ENCODE data around the gene USP40.

The USP40 gene

GRCh38 chr2:233495503-233496496 lies 70.8 kb downstream of the USP40 start:
- H3K27me3 ChIP-seq (ENCODE audit: control insufficient read depth in 1 of 2, insufficient read depth in 2 of 2, low read length in 2 of 2): no peaks in the 10 kb centered on the region
- H3K9ac ChIP-seq (ENCODE audit: low read length in 2 of 2): no peak overlapping the region
- H3K27ac ChIP-seq (ENCODE audit: low read length): no peak overlapping the region
- H3K36me3 ChIP-seq (ENCODE audit: control insufficient read depth in 2 of 2, insufficient read depth in 2 of 2, low read length in 2 of 2): peaks cover 35 to 40% of the 10 kb centered on the region in 2 donors
- H3K9me3 ChIP-seq (ENCODE audit: control insufficient read depth in 2 of 2, low read length in 2 of 2): no peaks in the 10 kb centered on the region
- H3K4me3 ChIP-seq (ENCODE audit: low read length in 2 of 2): no peak overlapping the region
- no peaks in the 10 kb centered on the region for H3K4me1 ChIP-seq (ENCODE audit: control insufficient read depth, insufficient read depth, low read length)

- H3K4me1 ChIP-seq (ENCODE audit: control insufficient read depth, insufficient read depth, low read length): peaks cover 3% of the 10 kb centered on the region
- no peaks in the 10 kb centered on the region for H3K9me3 ChIP-seq (ENCODE audit: control insufficient read depth in 2 of 2, low read length in 2 of 2)
- H3K36me3 ChIP-seq (ENCODE audit: control insufficient read depth in 2 of 2, insufficient read depth in 2 of 2, low read length in 2 of 2): peaks cover 27 to 43% of the 10 kb centered on the region in 2 donors
- no peaks in the 10 kb centered on the region for H3K27me3 ChIP-seq (ENCODE audit: control insufficient read depth in 1 of 2, insufficient read depth in 2 of 2, low read length in 2 of 2)
- no peak overlapping the region for H3K9ac ChIP-seq (ENCODE audit: low read length in 2 of 2)
- H3K27ac ChIP-seq (ENCODE audit: low read length): no peak overlapping the region
- no peak overlapping the region for H3K4me3 ChIP-seq (ENCODE audit: low read length in 2 of 2)
These were observed 73.8 kb downstream of the USP40 start for GRCh38 chr2:233492751-233493150.

DNA sequence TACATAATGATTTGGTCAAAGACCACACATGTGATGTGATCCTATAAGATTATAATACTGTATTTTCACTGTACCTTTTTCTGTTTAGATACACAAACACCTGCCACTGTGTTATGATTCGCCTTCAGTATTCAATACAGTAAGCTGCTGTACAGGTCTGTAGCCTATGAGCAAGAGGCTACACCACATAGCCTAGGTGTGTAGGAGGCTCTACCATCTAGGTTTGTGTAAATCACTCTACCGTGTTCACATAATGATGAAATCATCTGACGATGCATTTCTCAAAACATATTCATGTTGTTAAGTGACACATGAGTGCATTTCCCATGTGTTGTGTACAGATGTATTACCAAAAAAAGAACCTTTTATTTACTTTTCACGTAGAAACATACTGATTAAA lies 74.5 kb downstream of the USP40 start:
- Histone ChIP-seq H3K27ac (ENCODE audit: low read length) (no peak overlapping the region), H3K4me1 (ENCODE audit: control insufficient read depth, insufficient read depth, low read length) (peaks cover 3% of the 10 kb centered on the region), H3K27me3 (ENCODE audit: control insufficient read depth in 1 of 2, insufficient read depth in 2 of 2, low read length in 2 of 2) (no peaks in the 10 kb centered on the region), H3K36me3 (ENCODE audit: control insufficient read depth in 2 of 2, insufficient read depth in 2 of 2, low read length in 2 of 2) (peaks cover 25 to 38% of the 10 kb centered on the region in 2 donors), H3K9me3 (ENCODE audit: control insufficient read depth in 2 of 2, low read length in 2 of 2) (no peaks in the 10 kb centered on the region), H3K9ac (ENCODE audit: low read length in 2 of 2) (no peak overlapping the region), H3K4me3 (ENCODE audit: low read length in 2 of 2) (no peak overlapping the region)

GRCh38 chr2:233491326-233491725 lies 75.3 kb downstream of the USP40 start:
- H3K27ac ChIP-seq (ENCODE audit: low read length): no peak overlapping the region

GRCh38 chr2:233490831-233491230 lies 75.8 kb downstream of the USP40 start:
- Histone ChIP-seq H3K9ac (ENCODE audit: low read length in 2 of 2) (no peak overlapping the region), H3K27ac (ENCODE audit: low read length) (no peak overlapping the region), H3K9me3 (ENCODE audit: control insufficient read depth in 2 of 2, low read length in 2 of 2) (no peaks in the 10 kb centered on the region), H3K27me3 (ENCODE audit: control insufficient read depth in 1 of 2, insufficient read depth in 2 of 2, low read length in 2 of 2) (no peaks in the 10 kb centered on the region), H3K4me3 (ENCODE audit: low read length in 2 of 2) (no peak overlapping the region), H3K36me3 (ENCODE audit: control insufficient read depth in 2 of 2, insufficient read depth in 2 of 2, low read length in 2 of 2) (peaks cover 24 to 42% of the 10 kb centered on the region in 2 donors), H3K4me1 (ENCODE audit: control insufficient read depth, insufficient read depth, low read length) (peaks cover 8% of the 10 kb centered on the region)

More at GRCh38 chr2:233491326-233491725, 75.3 kb downstream of the USP40 start:
- peaks cover 8% of the 10 kb centered on the region for H3K4me1 ChIP-seq (ENCODE audit: control insufficient read depth, insufficient read depth, low read length)
- no peaks in the 10 kb centered on the region for H3K27me3 ChIP-seq (ENCODE audit: control insufficient read depth in 1 of 2, insufficient read depth in 2 of 2, low read length in 2 of 2)
- no peak overlapping the region for H3K9ac ChIP-seq (ENCODE audit: low read length in 2 of 2)
- H3K4me3 ChIP-seq (ENCODE audit: low read length in 2 of 2): no peak overlapping the region
- no peaks in the 10 kb centered on the region for H3K9me3 ChIP-seq (ENCODE audit: control insufficient read depth in 2 of 2, low read length in 2 of 2)
- peaks cover 25 to 40% of the 10 kb centered on the region in 2 donors for H3K36me3 ChIP-seq (ENCODE audit: control insufficient read depth in 2 of 2, insufficient read depth in 2 of 2, low read length in 2 of 2)

DNA sequence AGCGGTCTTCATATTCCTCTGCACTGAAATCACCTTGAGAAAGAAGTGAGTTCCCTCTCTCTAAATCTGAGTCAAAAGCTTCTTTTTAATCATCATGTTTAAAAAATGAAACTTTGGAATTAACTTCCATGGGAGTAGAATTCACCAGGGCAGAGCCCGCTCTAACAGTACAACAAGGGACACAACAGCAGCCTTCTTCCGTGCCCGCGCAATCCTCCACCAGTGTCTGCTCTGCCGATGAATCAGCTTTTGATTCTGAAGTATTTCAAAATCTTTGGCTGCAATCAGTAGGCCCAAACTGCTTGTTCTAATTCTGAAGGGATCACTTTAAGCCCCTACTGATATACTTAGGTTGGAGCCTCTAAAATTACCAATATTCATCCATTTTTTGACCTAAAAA lies 76.9 kb downstream of the USP40 start:
- no peak overlapping the region for H3K4me3 ChIP-seq (ENCODE audit: low read length in 2 of 2)
- H3K4me1 ChIP-seq (ENCODE audit: control insufficient read depth, insufficient read depth, low read length): peaks cover 8% of the 10 kb centered on the region
- no peak overlapping the region for H3K9ac ChIP-seq (ENCODE audit: low read length in 2 of 2)
- H3K9me3 ChIP-seq (ENCODE audit: control insufficient read depth in 2 of 2, low read length in 2 of 2): no peaks in the 10 kb centered on the region
- H3K36me3 ChIP-seq (ENCODE audit: control insufficient read depth in 2 of 2, insufficient read depth in 2 of 2, low read length in 2 of 2): peaks cover 26 to 48% of the 10 kb centered on the region in 2 donors
- H3K27me3 ChIP-seq (ENCODE audit: control insufficient read depth in 1 of 2, insufficient read depth in 2 of 2, low read length in 2 of 2): no peaks in the 10 kb centered on the region
- H3K27ac ChIP-seq (ENCODE audit: low read length): no peak overlapping the region

DNA sequence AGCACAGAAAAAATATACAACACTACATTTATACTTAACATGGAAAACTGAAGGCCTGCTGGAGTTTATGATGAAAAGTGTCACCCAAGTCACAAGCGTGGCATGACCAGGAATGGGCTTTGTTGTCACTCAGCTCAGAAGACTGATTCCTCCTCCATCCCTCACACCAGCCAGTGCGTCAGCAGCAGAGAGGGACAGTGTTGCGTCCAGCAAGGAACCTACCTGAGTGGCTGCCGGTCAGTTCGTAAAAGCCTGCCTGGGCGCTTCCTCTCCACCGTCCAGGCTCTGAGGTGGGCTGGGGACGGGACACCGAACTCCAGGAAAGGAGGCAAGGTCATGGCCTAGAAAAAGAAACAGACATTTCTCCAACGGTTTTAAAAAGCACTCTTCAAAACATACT lies 77.4 kb downstream of the USP40 start:
- H3K27ac ChIP-seq (ENCODE audit: low read length): no peak overlapping the region
- H3K27me3 ChIP-seq (ENCODE audit: control insufficient read depth in 1 of 2, insufficient read depth in 2 of 2, low read length in 2 of 2): no peaks in the 10 kb centered on the region
- no peaks in the 10 kb centered on the region for H3K9me3 ChIP-seq (ENCODE audit: control insufficient read depth in 2 of 2, low read length in 2 of 2)
- H3K4me1 ChIP-seq (ENCODE audit: control insufficient read depth, insufficient read depth, low read length): peaks cover 8% of the 10 kb centered on the region
- no peak overlapping the region for H3K4me3 ChIP-seq (ENCODE audit: low read length in 2 of 2)
- H3K9ac ChIP-seq (ENCODE audit: low read length in 2 of 2): no peak overlapping the region
- H3K36me3 ChIP-seq (ENCODE audit: control insufficient read depth in 2 of 2, insufficient read depth in 2 of 2, low read length in 2 of 2): peaks cover 26 to 48% of the 10 kb centered on the region in 2 donors

GRCh38 chr2:233487748-233488345 lies 78.7 kb downstream of the USP40 start:
- no peaks in the 10 kb centered on the region for H3K27me3 ChIP-seq (ENCODE audit: control insufficient read depth in 1 of 2, insufficient read depth in 2 of 2, low read length in 2 of 2)
- no peak overlapping the region for H3K4me3 ChIP-seq (ENCODE audit: low read length in 2 of 2)
- no peaks in the 10 kb centered on the region for H3K9me3 ChIP-seq (ENCODE audit: control insufficient read depth in 2 of 2, low read length in 2 of 2)
- H3K27ac ChIP-seq (ENCODE audit: low read length): no peak overlapping the region
- peaks cover 8% of the 10 kb centered on the region for H3K4me1 ChIP-seq (ENCODE audit: control insufficient read depth, insufficient read depth, low read length)
- H3K36me3 ChIP-seq (ENCODE audit: control insufficient read depth in 2 of 2, insufficient read depth in 2 of 2, low read length in 2 of 2): peaks cover 19 to 51% of the 10 kb centered on the region in 2 donors
- no peak overlapping the region for H3K9ac ChIP-seq (ENCODE audit: low read length in 2 of 2)

DNA sequence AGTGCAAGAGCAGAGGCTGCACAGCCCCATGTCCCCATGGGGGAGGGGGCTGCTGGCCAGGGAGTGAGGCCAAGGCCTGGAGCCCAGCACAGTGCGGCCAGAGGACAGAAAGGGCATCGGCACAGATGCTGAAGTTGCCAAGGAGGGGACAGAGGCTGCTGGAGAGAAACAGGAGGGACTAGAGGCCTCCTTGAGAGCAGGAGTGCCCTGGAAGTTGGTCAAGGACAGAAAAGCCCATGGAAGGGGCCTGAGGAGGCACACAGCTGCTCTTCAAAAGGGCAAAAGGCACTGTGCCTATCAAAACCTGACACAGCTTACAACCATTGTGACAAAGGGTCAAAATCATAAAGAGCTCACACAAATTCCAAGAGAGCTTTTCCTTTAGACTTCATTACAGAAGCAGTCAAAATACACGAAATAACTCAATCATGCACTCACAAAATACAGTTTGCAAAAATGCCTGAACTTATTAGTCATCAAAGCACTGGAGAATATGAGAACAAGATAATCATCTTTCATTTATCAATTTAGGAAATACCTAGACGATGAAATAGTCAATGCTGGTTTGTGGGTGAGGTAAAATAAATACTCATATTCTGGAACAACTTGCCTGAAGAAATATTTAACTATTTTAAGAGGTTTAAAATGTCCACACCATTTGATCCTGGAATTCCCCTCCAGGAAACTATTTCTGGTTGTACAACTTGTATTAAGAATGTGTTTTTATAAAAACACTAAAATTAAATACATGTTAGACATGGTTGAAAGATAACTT lies 79.6 kb downstream of the USP40 start:
- Histone ChIP-seq H3K4me1 (ENCODE audit: control insufficient read depth, insufficient read depth, low read length) (peaks cover 8% of the 10 kb centered on the region), H3K9me3 (ENCODE audit: control insufficient read depth in 2 of 2, low read length in 2 of 2) (no peaks in the 10 kb centered on the region), H3K4me3 (ENCODE audit: low read length in 2 of 2) (no peak overlapping the region), H3K9ac (ENCODE audit: low read length in 2 of 2) (no peak overlapping the region), H3K27ac (ENCODE audit: low read length) (no peak overlapping the region), H3K27me3 (ENCODE audit: control insufficient read depth in 1 of 2, insufficient read depth in 2 of 2, low read length in 2 of 2) (no peaks in the 10 kb centered on the region), H3K36me3 (ENCODE audit: control insufficient read depth in 2 of 2, insufficient read depth in 2 of 2, low read length in 2 of 2) (peaks cover 13 to 46% of the 10 kb centered on the region in 2 donors)

- H3K9me3 ChIP-seq (ENCODE audit: control insufficient read depth in 2 of 2, low read length in 2 of 2): no peaks in the 10 kb centered on the region
- peaks cover 6 to 45% of the 10 kb centered on the region in 2 donors for H3K36me3 ChIP-seq (ENCODE audit: control insufficient read depth in 2 of 2, insufficient read depth in 2 of 2, low read length in 2 of 2)
- no peaks in the 10 kb centered on the region for H3K27me3 ChIP-seq (ENCODE audit: control insufficient read depth in 1 of 2, insufficient read depth in 2 of 2, low read length in 2 of 2)
- H3K9ac ChIP-seq (ENCODE audit: low read length in 2 of 2): no peak overlapping the region
- H3K4me1 ChIP-seq (ENCODE audit: control insufficient read depth, insufficient read depth, low read length): peaks cover 13% of the 10 kb centered on the region
- no peak overlapping the region for H3K27ac ChIP-seq (ENCODE audit: low read length)
- H3K4me3 ChIP-seq (ENCODE audit: low read length in 2 of 2): no peak overlapping the region
These were observed 80.2 kb downstream of the USP40 start for GRCh38 chr2:233486357-233486756.

Measured in stomach smooth muscle (tissue), 2 donors.